Measurements from ENCODE around the gene GPD1. TPM values are rescaled to one million over a fixed set of nuclear protein-coding genes. Genes with fewer than 3 reads are reported as not detected.
A peak's percentile ranks its signal among the peaks of the same experiment; 100 is the strongest.

GPD1 gene
- total RNA-seq, 1 donor from 2014 or later: 9.0 TPM

DNA sequence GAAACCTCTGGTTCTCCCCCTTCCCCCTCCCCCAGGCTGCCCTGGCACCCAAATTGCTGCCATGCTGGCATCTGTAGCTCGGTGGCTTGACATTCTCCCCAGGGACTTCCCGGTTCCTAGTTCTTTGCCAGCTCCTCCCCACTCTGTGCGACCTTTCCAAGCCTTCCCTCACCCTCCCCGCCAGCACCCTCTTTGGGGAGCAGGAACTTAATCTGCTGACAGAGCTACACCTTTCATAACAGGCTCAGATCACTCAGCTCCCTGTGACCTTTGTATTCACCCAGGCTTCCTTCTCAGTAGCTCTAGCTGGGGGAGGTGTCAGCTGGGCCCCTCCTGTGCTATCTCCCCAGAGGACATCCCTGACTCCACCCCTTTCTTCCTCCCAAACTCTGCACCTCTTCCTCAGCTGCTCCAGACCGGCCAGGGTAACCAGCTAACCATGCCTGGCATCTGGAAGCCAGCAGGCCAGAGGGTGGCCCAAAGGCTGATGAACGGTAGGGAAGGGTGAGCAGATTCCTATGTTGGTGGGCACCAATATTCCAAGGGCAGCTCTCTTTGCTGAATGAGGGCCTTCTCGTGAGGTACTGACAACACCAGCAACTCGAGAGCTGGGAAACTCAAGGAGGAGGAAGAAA lies 6.4 kb downstream of the GPD1 start:
- peak; percentile 58 for DNase-seq
- peaks cover 65% of the 10 kb centered on the region for H3K4me1 ChIP-seq
- peak overlapping the region; percentile 97 for H3K27ac ChIP-seq (replicated peaks)
- TF ChIP-seq, protein P1, sequence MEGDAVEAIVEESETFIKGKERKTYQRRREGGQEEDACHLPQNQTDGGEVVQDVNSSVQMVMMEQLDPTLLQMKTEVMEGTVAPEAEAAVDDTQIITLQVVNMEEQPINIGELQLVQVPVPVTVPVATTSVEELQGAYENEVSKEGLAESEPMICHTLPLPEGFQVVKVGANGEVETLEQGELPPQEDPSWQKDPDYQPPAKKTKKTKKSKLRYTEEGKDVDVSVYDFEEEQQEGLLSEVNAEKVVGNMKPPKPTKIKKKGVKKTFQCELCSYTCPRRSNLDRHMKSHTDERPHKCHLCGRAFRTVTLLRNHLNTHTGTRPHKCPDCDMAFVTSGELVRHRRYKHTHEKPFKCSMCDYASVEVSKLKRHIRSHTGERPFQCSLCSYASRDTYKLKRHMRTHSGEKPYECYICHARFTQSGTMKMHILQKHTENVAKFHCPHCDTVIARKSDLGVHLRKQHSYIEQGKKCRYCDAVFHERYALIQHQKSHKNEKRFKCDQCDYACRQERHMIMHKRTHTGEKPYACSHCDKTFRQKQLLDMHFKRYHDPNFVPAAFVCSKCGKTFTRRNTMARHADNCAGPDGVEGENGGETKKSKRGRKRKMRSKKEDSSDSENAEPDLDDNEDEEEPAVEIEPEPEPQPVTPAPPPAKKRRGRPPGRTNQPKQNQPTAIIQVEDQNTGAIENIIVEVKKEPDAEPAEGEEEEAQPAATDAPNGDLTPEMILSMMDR (IDR thresholded peaks at IDR 0.05; ENCODE audit: borderline replicate concordance): no peak
- no peaks in the 10 kb centered on the region for H3K36me3 ChIP-seq
- intact Hi-C loops (cut with micrococcal nuclease): no loop called here
- peak overlapping the region; percentile 88 for H3K4me3 ChIP-seq
- H3K9me3 ChIP-seq (replicated peaks): no peaks in the 10 kb centered on the region
- no peaks in the 10 kb centered on the region for H3K27me3 ChIP-seq (ENCODE audit: low read depth)

DNA sequence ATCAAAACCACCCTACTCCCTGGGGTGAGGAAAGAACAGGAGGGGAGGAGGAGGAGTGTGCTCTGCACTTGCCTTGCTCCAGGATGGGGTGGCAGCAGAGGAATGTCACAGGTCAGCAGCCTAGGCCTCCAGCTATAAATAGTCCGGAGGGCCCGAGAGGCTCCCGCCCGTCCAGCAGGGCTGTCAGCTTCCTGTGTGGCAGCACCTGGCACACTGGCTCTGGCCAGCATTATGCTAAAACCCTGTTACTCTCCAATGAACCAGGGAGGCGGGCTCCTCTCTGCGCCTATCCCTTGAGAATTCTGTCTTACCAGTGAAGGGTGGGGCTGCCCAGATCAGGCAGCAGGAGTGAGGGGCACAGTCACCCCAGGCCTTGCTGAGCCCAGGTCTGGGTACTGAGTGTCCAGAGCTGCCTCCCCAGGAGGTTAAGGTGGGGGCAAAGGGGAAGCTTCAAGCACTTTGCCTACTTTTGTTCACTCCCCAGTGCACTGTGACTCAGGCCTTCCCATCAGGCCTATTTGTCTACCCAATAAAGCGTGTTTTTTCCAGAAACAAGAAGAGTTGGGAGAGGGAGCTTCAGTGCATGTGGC lies 7.0 kb downstream of the GPD1 start:
- Histone ChIP-seq H3K4me3 (peak overlapping the region; percentile 88), H3K4me1 (peaks cover 65% of the 10 kb centered on the region), H3K9me3 (replicated peaks) (no peaks in the 10 kb centered on the region), H3K27ac (replicated peaks) (peak overlapping the region; percentile 97), H3K36me3 (peaks cover 5% of the 10 kb centered on the region), H3K27me3 (ENCODE audit: low read depth) (no peaks in the 10 kb centered on the region)
- intact Hi-C loops (cut with micrococcal nuclease): no loop called here
- TF ChIP-seq, protein P1 (IDR thresholded peaks at IDR 0.05; ENCODE audit: borderline replicate concordance): no peak
- peak; percentile 82 for DNase-seq

DNA sequence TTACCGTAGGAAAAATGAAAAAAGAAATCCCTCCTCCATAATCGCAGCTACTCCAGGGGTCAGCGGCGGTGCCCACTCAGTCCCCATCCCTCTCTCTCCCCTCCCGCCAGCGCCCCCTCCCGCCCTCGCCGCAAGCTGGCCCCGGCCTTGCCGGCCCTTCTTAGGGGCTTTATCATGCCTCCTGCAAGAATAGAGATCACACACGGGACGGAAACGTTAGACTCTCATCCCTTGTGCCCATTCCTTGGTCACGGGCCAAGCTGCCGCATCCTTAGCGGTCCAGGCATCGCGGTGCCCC lies 7.5 kb downstream of the GPD1 start:
- Histone ChIP-seq H3K4me3 (peak overlapping the region; percentile 88), H3K4me1 (peaks cover 68% of the 10 kb centered on the region), H3K9me3 (replicated peaks) (no peaks in the 10 kb centered on the region), H3K27me3 (ENCODE audit: low read depth) (no peaks in the 10 kb centered on the region), H3K27ac (replicated peaks) (peak overlapping the region; percentile 97), H3K36me3 (peaks cover 7% of the 10 kb centered on the region)
- TF ChIP-seq, protein P1 (IDR thresholded peaks at IDR 0.05; ENCODE audit: borderline replicate concordance): no peak
- intact Hi-C loops (cut with micrococcal nuclease): no loop called here
- no peak for DNase-seq

DNA sequence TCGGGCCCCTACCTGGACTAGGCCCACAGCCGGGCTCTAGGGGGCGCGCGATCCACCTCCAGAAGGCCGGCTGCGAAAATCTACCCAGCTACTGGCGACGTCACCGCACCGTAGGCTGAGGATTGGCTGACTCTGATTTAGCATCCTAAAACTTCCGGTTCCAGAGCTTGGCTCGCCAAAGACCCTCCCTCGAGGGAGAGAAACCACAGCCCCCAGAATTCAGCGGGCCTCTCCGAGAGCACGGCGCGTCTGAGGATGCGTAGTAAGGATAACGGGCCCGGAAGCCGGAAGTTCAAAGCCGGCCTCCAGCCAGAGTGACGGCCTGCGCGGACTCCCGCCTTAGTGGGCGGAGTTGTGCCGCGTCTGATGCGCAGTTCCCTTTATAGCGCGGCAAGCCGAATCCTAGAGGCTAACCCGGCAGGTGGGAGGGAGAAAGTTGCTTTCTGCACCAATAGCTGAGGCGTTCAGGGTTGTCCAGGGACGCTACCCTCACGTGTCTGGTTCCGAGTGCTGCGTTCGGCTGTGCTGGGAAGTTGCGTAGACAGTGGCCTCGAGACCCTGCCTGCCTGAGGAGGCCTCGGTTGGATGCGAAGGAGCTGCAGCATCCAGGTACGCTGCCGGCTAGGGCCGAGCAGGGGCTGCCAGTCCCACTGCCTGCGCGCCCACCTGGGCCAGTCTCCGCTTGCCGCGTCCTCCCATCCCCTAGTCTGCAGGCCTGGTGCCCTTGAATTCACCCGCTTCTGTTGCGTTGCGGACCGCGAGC lies 8.1 kb downstream of the GPD1 start, which contains the start of gene COX14:
TSS of gene COX14 (plus strand) at position 544 of the 763 bp plus-strand sequence. CDS start 7,808 bp downstream, outside the sequence.
- intact Hi-C loops (cut with micrococcal nuclease): no loop called here

More for the DNA sequence above, 8.1 kb downstream of the GPD1 start, which contains the start of gene COX14:
- Histone ChIP-seq H3K36me3 (peaks cover 11% of the 10 kb centered on the region), H3K27ac (replicated peaks) (peak within 1 kb of the TSS; percentile 97), H3K9me3 (replicated peaks) (no peaks in the 10 kb centered on the region), H3K4me1 (peaks cover 74% of the 10 kb centered on the region), H3K27me3 (ENCODE audit: low read depth) (no peaks in the 10 kb centered on the region), H3K4me3 (peak within 1 kb of the TSS; percentile 88)
- TF ChIP-seq, protein P1 (IDR thresholded peaks at IDR 0.05; ENCODE audit: borderline replicate concordance): peak; percentile 93
- DNase-seq: peak; percentile 98
